ENCODE measurements around the gene XAF1.

The XAF1 gene

GRCh38 chr17:6775871-6776405 lies 20.1 kb downstream of the XAF1 start, which contains the start of gene FBXO39:
FBXO39 (plus strand) TSS chr17:6776215; CDS start chr17:6779869, 3,654 bp downstream.
- no peak within 1 kb of the TSS for H3K4me3 ChIP-seq (ENCODE audit: insufficient read depth, low read length, poor library complexity, severe bottlenecking)
- H3K9ac ChIP-seq (ENCODE audit: low read length) = no peak within 1 kb of the TSS
- H3K27ac ChIP-seq (ENCODE audit: low read depth, low read length) = no peak within 1 kb of the TSS
- H3K9me3 ChIP-seq (ENCODE audit: insufficient read depth, low read length) = no peaks in the 10 kb centered on the region
- no peaks in the 10 kb centered on the region for H4K20me1 ChIP-seq (ENCODE audit: low read depth, low read length)
- H3F3A ChIP-seq (ENCODE audit: insufficient read depth) = no peaks in the 10 kb centered on the region
- H3K36me3 ChIP-seq (ENCODE audit: low read length) = no peaks in the 10 kb centered on the region
- H3K79me2 ChIP-seq (ENCODE audit: insufficient read depth, low read length) = no peaks in the 10 kb centered on the region
- no peak within 1 kb of the TSS for H2AFZ ChIP-seq (ENCODE audit: low read depth, low read length, severe bottlenecking)
- no peaks in the 10 kb centered on the region for H3K27me3 ChIP-seq (ENCODE audit: low read length)
- H3K4me2 ChIP-seq (ENCODE audit: low read depth, low read length, poor library complexity, severe bottlenecking) = no peak within 1 kb of the TSS
- TF ChIP-seq EZH2phosphoT487 (conservative IDR thresholded peaks at IDR 0.05; ENCODE audit: low read length) (no peak), CTCF (IDR thresholded peaks at IDR 0.05; ENCODE audit: insufficient read depth, low read length, poor library complexity, severe bottlenecking) (no peak)
- no peaks in the 10 kb centered on the region for H3K9me2 ChIP-seq (replicated peaks; ENCODE audit: insufficient read depth, low read length)

GRCh38 chr17:6779411-6779810 lies 23.6 kb downstream of the XAF1 start:
- H3K79me2 ChIP-seq (ENCODE audit: insufficient read depth, low read length) = no peaks in the 10 kb centered on the region
- H3K4me3 ChIP-seq (ENCODE audit: insufficient read depth, low read length, poor library complexity, severe bottlenecking) = no peak overlapping the region
- H3K4me2 ChIP-seq (ENCODE audit: low read depth, low read length, poor library complexity, severe bottlenecking) = no peak overlapping the region
- no peak overlapping the region for H3K27ac ChIP-seq (ENCODE audit: low read depth, low read length)
- H2AFZ ChIP-seq (ENCODE audit: low read depth, low read length, severe bottlenecking) = no peak overlapping the region
- no peak overlapping the region for H3K9ac ChIP-seq (ENCODE audit: low read length)
- TF ChIP-seq CTCF (IDR thresholded peaks at IDR 0.05; ENCODE audit: insufficient read depth, low read length, poor library complexity, severe bottlenecking) (no peak), EZH2phosphoT487 (conservative IDR thresholded peaks at IDR 0.05; ENCODE audit: low read length) (no peak)
- H3K9me3 ChIP-seq (ENCODE audit: insufficient read depth, low read length) = no peaks in the 10 kb centered on the region
- H3F3A ChIP-seq (ENCODE audit: insufficient read depth) = no peaks in the 10 kb centered on the region
- H4K20me1 ChIP-seq (ENCODE audit: low read depth, low read length) = no peaks in the 10 kb centered on the region
- H3K9me2 ChIP-seq (replicated peaks; ENCODE audit: insufficient read depth, low read length) = no peaks in the 10 kb centered on the region
- H3K27me3 ChIP-seq (ENCODE audit: low read length) = no peaks in the 10 kb centered on the region
- no peaks in the 10 kb centered on the region for H3K36me3 ChIP-seq (ENCODE audit: low read length)

- Histone ChIP-seq H2AFZ (ENCODE audit: low read depth, low read length, severe bottlenecking) (no peak overlapping the region), H3K9ac (ENCODE audit: low read length) (no peak overlapping the region), H3F3A (ENCODE audit: insufficient read depth) (no peaks in the 10 kb centered on the region), H3K9me2 (replicated peaks; ENCODE audit: insufficient read depth, low read length) (no peaks in the 10 kb centered on the region), H3K79me2 (ENCODE audit: insufficient read depth, low read length) (no peaks in the 10 kb centered on the region), H3K4me2 (ENCODE audit: low read depth, low read length, poor library complexity, severe bottlenecking) (no peak overlapping the region), H3K9me3 (ENCODE audit: insufficient read depth, low read length) (no peaks in the 10 kb centered on the region), H4K20me1 (ENCODE audit: low read depth, low read length) (no peaks in the 10 kb centered on the region), H3K4me3 (ENCODE audit: insufficient read depth, low read length, poor library complexity, severe bottlenecking) (no peak overlapping the region), H3K36me3 (ENCODE audit: low read length) (no peaks in the 10 kb centered on the region), H3K27ac (ENCODE audit: low read depth, low read length) (no peak overlapping the region), H3K27me3 (ENCODE audit: low read length) (no peaks in the 10 kb centered on the region)
- TF ChIP-seq EZH2phosphoT487 (conservative IDR thresholded peaks at IDR 0.05; ENCODE audit: low read length) = no peak
- TF ChIP-seq CTCF (IDR thresholded peaks at IDR 0.05; ENCODE audit: insufficient read depth, low read length, poor library complexity, severe bottlenecking) = no peak
Measured at GRCh38 chr17:6780001-6780400, 24.2 kb downstream of the XAF1 start.

Data from SU-DHL-6 (cell line).